Panc1 (cell line): ENCODE data around the gene DOCK1. TPM values are rescaled to one million over a fixed set of nuclear protein-coding genes. Genes with fewer than 3 reads are reported as not detected.

Experiments
- ATAC-seq: fragments of 200-7000 bp; cut with Tn5 transposase; 2 replicates; pipeline ENCODE4 v1.9.1; 2020; ENCODE audit warnings: mild to moderate bottlenecking, moderate library complexity
- BruUV-seq: library from RNA; stranded (reverse); fragments of 400-500 nt; replicated peaks from 2 replicates; lab custom pipeline; 2021; lab: Mats Ljungman, UMichigan
- CTCF ChIA-PET: fragments of 300-600 bp; sonication (Branson Sonifier 250); formaldehyde crosslinking; loops from one replicate; lab custom pipeline; 2022; ENCODE audit warnings: antibody characterized with exemption; lab: Charles Lee
- POLR2A ChIA-PET: fragments of 300-600 bp; sonication (Branson Sonifier 250); formaldehyde crosslinking; loops from one replicate; lab custom pipeline; 2022; ENCODE audit warnings: antibody characterized with exemption; lab: Charles Lee
- DNase-seq: peaks from one replicate; pipeline ENCODE4 v3.0.0-alpha.2; 2010; ENCODE audit warnings: low read depth, low spot score
- H3K27ac ChIP-seq: 2 replicates; pipeline ENCODE4 v1.5.1; 2011; ENCODE audit warnings: mild to moderate bottlenecking, low read length, inconsistent platforms
- H3K27me3 ChIP-seq: fragments of 200-500 bp; sonication (Bioruptor generic); 2 replicates; pipeline ENCODE4 v1.6.0; 2014; ENCODE audit warnings: low read length, inconsistent platforms; ENCODE audit not compliant: control insufficient read depth, insufficient read depth
- H3K36me3 ChIP-seq: fragments of 200-500 bp; sonication (Bioruptor generic); 2 replicates; pipeline ENCODE4 v1.5.1; 2014; ENCODE audit warnings: inconsistent platforms, mild to moderate bottlenecking, low read length, moderate library complexity; ENCODE audit not compliant: control insufficient read depth, insufficient read depth
- H3K4me1 ChIP-seq: 2 replicates; pipeline ENCODE4 v1.5.1; 2011; ENCODE audit warnings: inconsistent platforms, mild to moderate bottlenecking, low read length, moderate library complexity; ENCODE audit not compliant: control insufficient read depth, insufficient read depth
- H3K4me3 ChIP-seq, 2 experiments: 2 replicates each; pipeline ENCODE4 v1.5.1; 2011 to 2012; ENCODE audit warnings: low read depth in 2 of 2, low read length in 2 of 2, mild to moderate bottlenecking in 2 of 2, inconsistent platforms in 1 of 2, moderate library complexity in 1 of 2
- H3K9me3 ChIP-seq: fragments of 200-500 bp; sonication (Bioruptor generic); 2 replicates; pipeline ENCODE4 v1.5.1; 2014; ENCODE audit warnings: low read depth, mild to moderate bottlenecking, inconsistent platforms, low read length, moderate library complexity; ENCODE audit not compliant: control insufficient read depth, insufficient read depth
- POLR2AphosphoS5 ChIP-seq: IDR thresholded peaks from 2 replicates; pipeline ENCODE4 v1.6.1; 2012; ENCODE audit warnings: mild to moderate bottlenecking, low read depth, low read length, moderate library complexity
- SIN3A ChIP-seq: IDR thresholded peaks from 2 replicates; pipeline ENCODE4 v1.6.1; 2012; ENCODE audit warnings: low read depth, mild to moderate bottlenecking, low read length, moderate library complexity, borderline replicate concordance; ENCODE audit not compliant: insufficient read depth
- TCF7L2 ChIP-seq: IDR thresholded peaks from 2 replicates; pipeline ENCODE4 v1.6.1; 2011; ENCODE audit warnings: mild to moderate bottlenecking, low read depth, low read length, inconsistent platforms
- in situ Hi-C: cut with HindIII; loops from 2 replicates; pipeline ENCODE4 v1.10.0; 2016; ENCODE audit warnings: low sequenced_read_pairs, low pct_unique_long_range_greater_than_20kb
- intact Hi-C: fragments of 100-400 bp; cut with micrococcal nuclease; formaldehyde crosslinking; loops from one replicate; pipeline ENCODE4 v1.10.0; 2022; ENCODE audit not compliant: unreplicated experiment
- total RNA-seq: library from RNA; stranded (reverse); gene quantifications from one replicate; pipeline ENCODE4 v1.2.1, GENCODE V29; 2021; ENCODE audit not compliant: unreplicated experiment
- TF ChIP-seq, protein P1 (sequence below), 2 experiments: IDR thresholded peaks; 2 replicates each; pipeline ENCODE4 v1.6.1; 2011 to 2012; ENCODE audit warnings: low read depth in 2 of 2, control low read depth in 1 of 2, low read length in 1 of 2, mild to moderate bottlenecking in 1 of 2, moderate library complexity in 1 of 2; ENCODE audit not compliant: insufficient read depth in 1 of 2
- TF ChIP-seq, protein P2 (sequence below): fragments of 450-650 bp; IDR thresholded peaks from 2 replicates; pipeline ENCODE4 v1.5.1; 2017; ENCODE audit warnings: mild to moderate bottlenecking

Gene DOCK1
- total RNA-seq, 1 experiment from 2014 or later = 67.6 TPM

DNA sequence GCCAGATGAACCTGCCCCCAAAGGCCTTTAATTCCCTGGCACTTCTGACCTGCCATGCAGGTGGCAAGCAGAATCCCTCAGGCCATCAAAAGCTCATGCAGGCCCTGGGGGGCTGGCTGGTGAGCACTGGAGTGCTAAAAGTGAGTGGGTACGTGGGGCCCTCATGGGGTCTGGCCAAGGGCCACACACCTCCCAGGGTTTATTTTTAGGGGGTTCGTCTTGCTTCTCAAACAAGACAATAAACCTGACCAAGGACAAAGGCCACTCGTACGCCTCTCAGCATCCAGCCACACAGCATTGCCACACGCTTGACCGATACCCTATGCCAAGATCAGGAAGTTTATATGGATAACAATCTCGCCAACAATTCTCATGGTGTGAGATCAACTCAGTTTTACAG lies 33.1 kb upstream of the DOCK1 start:
- ChIA-PET CTCF (no interaction called here), POLR2A (no interaction called here)
- BruUV-seq = no TSS peak
- H3K27ac ChIP-seq = no peak overlapping the region
- H3K36me3 ChIP-seq = no peaks in the 10 kb centered on the region
- no peaks in the 10 kb centered on the region for H3K9me3 ChIP-seq
- ATAC-seq (no peak), DNase-seq (no peak)
- intact Hi-C loops = no loop called here
- H3K4me3 ChIP-seq = no peak overlapping the region
- in situ Hi-C loops = no loop called here
- no peaks in the 10 kb centered on the region for H3K4me1 ChIP-seq
- H3K27me3 ChIP-seq = peaks cover 10% of the 10 kb centered on the region
- TF ChIP-seq, protein P1, sequence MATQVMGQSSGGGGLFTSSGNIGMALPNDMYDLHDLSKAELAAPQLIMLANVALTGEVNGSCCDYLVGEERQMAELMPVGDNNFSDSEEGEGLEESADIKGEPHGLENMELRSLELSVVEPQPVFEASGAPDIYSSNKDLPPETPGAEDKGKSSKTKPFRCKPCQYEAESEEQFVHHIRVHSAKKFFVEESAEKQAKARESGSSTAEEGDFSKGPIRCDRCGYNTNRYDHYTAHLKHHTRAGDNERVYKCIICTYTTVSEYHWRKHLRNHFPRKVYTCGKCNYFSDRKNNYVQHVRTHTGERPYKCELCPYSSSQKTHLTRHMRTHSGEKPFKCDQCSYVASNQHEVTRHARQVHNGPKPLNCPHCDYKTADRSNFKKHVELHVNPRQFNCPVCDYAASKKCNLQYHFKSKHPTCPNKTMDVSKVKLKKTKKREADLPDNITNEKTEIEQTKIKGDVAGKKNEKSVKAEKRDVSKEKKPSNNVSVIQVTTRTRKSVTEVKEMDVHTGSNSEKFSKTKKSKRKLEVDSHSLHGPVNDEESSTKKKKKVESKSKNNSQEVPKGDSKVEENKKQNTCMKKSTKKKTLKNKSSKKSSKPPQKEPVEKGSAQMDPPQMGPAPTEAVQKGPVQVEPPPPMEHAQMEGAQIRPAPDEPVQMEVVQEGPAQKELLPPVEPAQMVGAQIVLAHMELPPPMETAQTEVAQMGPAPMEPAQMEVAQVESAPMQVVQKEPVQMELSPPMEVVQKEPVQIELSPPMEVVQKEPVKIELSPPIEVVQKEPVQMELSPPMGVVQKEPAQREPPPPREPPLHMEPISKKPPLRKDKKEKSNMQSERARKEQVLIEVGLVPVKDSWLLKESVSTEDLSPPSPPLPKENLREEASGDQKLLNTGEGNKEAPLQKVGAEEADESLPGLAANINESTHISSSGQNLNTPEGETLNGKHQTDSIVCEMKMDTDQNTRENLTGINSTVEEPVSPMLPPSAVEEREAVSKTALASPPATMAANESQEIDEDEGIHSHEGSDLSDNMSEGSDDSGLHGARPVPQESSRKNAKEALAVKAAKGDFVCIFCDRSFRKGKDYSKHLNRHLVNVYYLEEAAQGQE (IDR thresholded peaks at IDR 0.05; ENCODE audit: insufficient read depth in 1 of 2, low read depth in 2 of 2, low read length in 1 of 2) = no peak
- TF ChIP-seq, protein P2, sequence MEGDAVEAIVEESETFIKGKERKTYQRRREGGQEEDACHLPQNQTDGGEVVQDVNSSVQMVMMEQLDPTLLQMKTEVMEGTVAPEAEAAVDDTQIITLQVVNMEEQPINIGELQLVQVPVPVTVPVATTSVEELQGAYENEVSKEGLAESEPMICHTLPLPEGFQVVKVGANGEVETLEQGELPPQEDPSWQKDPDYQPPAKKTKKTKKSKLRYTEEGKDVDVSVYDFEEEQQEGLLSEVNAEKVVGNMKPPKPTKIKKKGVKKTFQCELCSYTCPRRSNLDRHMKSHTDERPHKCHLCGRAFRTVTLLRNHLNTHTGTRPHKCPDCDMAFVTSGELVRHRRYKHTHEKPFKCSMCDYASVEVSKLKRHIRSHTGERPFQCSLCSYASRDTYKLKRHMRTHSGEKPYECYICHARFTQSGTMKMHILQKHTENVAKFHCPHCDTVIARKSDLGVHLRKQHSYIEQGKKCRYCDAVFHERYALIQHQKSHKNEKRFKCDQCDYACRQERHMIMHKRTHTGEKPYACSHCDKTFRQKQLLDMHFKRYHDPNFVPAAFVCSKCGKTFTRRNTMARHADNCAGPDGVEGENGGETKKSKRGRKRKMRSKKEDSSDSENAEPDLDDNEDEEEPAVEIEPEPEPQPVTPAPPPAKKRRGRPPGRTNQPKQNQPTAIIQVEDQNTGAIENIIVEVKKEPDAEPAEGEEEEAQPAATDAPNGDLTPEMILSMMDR = no peak
- TF ChIP-seq POLR2AphosphoS5 (no peak), SIN3A (no peak), TCF7L2 (no peak)

DNA sequence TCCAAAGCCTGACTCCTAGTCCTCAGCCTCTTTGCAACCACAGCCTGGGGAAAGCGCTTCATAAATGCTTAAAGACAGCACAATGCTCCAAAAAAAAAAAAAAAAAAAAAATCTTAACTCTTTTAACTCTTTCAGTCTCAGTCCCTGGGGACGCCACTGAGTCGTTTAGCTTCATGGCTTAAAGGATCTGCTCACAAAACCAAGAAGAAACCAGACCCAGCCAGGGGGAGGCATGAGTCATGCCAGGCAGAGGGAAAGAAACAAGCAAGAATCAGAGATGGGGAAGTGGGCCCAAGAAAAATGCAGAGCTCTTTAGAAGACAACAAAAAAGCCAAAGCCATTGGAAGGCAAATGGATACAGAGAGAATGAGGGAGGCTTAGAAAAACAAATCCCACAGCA lies 32.5 kb upstream of the DOCK1 start:
- ChIA-PET POLR2A (no interaction called here), CTCF (interaction anchor here (0.6 kb wide), 1 partner anchor 34 kb away, joined by 3 read pairs; no protein-coding TSS in a partner anchor)
- Histone ChIP-seq H3K4me3 (no peak overlapping the region), H3K27me3 (peaks cover 9% of the 10 kb centered on the region), H3K27ac (no peak overlapping the region), H3K4me1 (no peaks in the 10 kb centered on the region), H3K36me3 (no peaks in the 10 kb centered on the region), H3K9me3 (no peaks in the 10 kb centered on the region)
- in situ Hi-C loops (no loop called here), intact Hi-C loops (no loop called here)
- no TSS peak for BruUV-seq
- no peak for DNase-seq
- TF ChIP-seq TCF7L2 = no peak
- TF ChIP-seq POLR2AphosphoS5 = no peak
- TF ChIP-seq, protein P1 (IDR thresholded peaks at IDR 0.05; ENCODE audit: insufficient read depth in 1 of 2, low read depth in 2 of 2, low read length in 1 of 2) = no peak
- TF ChIP-seq, protein P2 = no peak
- no peak for TF ChIP-seq SIN3A
- no peak for ATAC-seq
